Measurements from ENCODE around the gene POLRMT. TPM values are rescaled to one million over a fixed set of nuclear protein-coding genes. Genes with fewer than 3 reads are reported as not detected.
A peak's percentile ranks its signal among the peaks of the same experiment; 100 is the strongest.

Gene POLRMT
- polyA plus RNA-seq, result 62.1 TPM
- long read RNA-seq, donor 1, partial matches to known transcripts, result 0 of 3 reads
- long read RNA-seq, donor 1, other reads (novel, unspliced or antisense), result 0 of 3 reads
- long read RNA-seq, donor 2, transcript POLRMT-207 (4 exons, 469 nt), result major isoform, 5 of 105 reads
- long read RNA-seq, donor 2, transcript POLRMT-202 (21 exons, 3,835 nt), result major isoform, 5 of 105 reads
- long read RNA-seq, donor 2, partial matches to known transcripts, result 95 of 105 reads
- long read RNA-seq, donor 2, other reads (novel, unspliced or antisense), result 0 of 105 reads
- long read RNA-seq, donor 3, result 0 reads
- long read RNA-seq, donor 4, result 0 reads
- long read RNA-seq, donor 5, partial matches to known transcripts, result 18 of 21 reads
- long read RNA-seq, donor 5, other reads (novel, unspliced or antisense), result 0 of 21 reads
- long read RNA-seq, donor 6, partial matches to known transcripts, result 5 of 8 reads
- long read RNA-seq, donor 6, other reads (novel, unspliced or antisense), result 0 of 8 reads
- long read RNA-seq, donor 7, partial matches to known transcripts, result 0 of 1 reads
- long read RNA-seq, donor 7, other reads (novel, unspliced or antisense), result 0 of 1 reads
- long read RNA-seq, donor 8, partial matches to known transcripts, result 7 of 15 reads
- long read RNA-seq, donor 8, other reads (novel, unspliced or antisense), result 0 of 15 reads
- long read RNA-seq, donor 9, partial matches to known transcripts, result 0 of 5 reads
- long read RNA-seq, donor 9, other reads (novel, unspliced or antisense), result 0 of 5 reads
- long read RNA-seq, donor 10, transcript POLRMT-202 (21 exons, 3,835 nt), result major isoform, 6 of 9 reads
- long read RNA-seq, donor 10, partial matches to known transcripts, result 0 of 9 reads
- long read RNA-seq, donor 10, other reads (novel, unspliced or antisense), result 0 of 9 reads
- long read RNA-seq, donor 11, partial matches to known transcripts, result 0 of 1 reads
- long read RNA-seq, donor 11, other reads (novel, unspliced or antisense), result 0 of 1 reads

DNA sequence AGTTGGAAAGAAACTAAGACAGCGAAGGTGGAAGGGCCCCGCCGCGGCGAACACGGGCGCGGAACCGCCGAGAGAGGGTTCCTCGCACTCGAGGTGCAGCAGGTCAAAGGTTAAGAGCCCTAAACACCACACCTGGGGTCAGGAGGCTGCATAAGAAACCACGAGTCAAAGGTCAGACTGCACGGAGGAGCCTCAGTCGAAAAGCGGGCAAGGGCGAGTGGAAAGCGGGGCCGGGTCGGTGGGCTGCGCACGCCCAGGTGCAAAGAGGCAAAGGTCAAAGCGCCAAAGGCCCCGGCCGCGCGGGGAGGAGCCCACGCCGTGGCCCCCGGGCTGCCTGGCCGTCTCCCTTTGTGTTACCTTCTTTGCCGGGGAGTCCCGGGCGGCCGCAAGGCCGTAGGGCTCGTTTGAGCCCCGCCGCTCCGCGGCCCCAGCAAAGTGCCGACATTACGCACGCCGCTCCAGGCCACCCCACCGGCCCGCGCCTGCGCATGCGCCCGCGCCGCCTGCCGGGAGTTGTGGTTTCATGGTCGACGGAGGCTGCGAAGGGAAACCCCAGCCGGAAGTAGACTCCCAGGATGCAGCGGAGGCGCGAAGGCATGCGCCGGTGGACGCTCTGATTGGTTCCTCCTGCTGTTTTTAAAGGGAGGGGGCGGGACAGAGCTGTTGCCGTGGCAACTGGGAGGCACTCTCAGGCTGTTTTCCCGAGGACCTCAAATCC is at the start of gene POLRMT:
Gene POLRMT (minus strand): TSS at position 470 of the 718 bp plus-strand sequence. CDS start 25 bp downstream, at position 445.
- DNase-seq, result peak; percentile 98 to 99
- H3K4me1 ChIP-seq (ENCODE audit: control insufficient read depth, insufficient read depth, low read length), result peaks cover 17% of the 10 kb centered on the region
- H3K4me3 ChIP-seq (ENCODE audit: low read length), result peak within 1 kb of the TSS; percentile 99
- WGBS (ENCODE audit: insufficient coverage, low lambda C conversion rate), result no CpG with 5 or more reads among the region's 67 CpGs
- peaks cover 3% of the 10 kb centered on the region for H3K9me3 ChIP-seq (ENCODE audit: control insufficient read depth, low read depth, low read length)
- peaks cover 4% of the 10 kb centered on the region for H3K27me3 ChIP-seq (ENCODE audit: control insufficient read depth, insufficient read depth, low read length)
- H3K36me3 ChIP-seq (ENCODE audit: control insufficient read depth, insufficient read depth, low read length), result peaks cover 24% of the 10 kb centered on the region
- peak within 1 kb of the TSS; percentile 96 for H3K27ac ChIP-seq (ENCODE audit: low read length)

GRCh38 chr19:682678-683320 is 49.5 kb upstream of the POLRMT start:
- WGBS (ENCODE audit: insufficient coverage, low lambda C conversion rate), result no CpG with 5 or more reads among the region's 25 CpGs
- H3K27ac ChIP-seq (ENCODE audit: low read length), result no peak overlapping the region
- no peaks in the 10 kb centered on the region for H3K36me3 ChIP-seq (ENCODE audit: control insufficient read depth, insufficient read depth, low read length)

GRCh38 chr19:681029-682019 is 48.0 kb upstream of the POLRMT start:
- Histone ChIP-seq H3K4me3 (ENCODE audit: low read length) (peak overlapping the region; percentile 64), H3K4me1 (ENCODE audit: control insufficient read depth, insufficient read depth, low read length) (peaks cover 23% of the 10 kb centered on the region), H3K27me3 (ENCODE audit: control insufficient read depth, insufficient read depth, low read length) (peaks cover 5% of the 10 kb centered on the region), H3K27ac (ENCODE audit: low read length) (peak overlapping the region; percentile 89), H3K9me3 (ENCODE audit: control insufficient read depth, low read depth, low read length) (peaks cover 14% of the 10 kb centered on the region), H3K36me3 (ENCODE audit: control insufficient read depth, insufficient read depth, low read length) (no peaks in the 10 kb centered on the region)
- peak in 1 of 2 donors; percentile 86 for DNase-seq
- WGBS (ENCODE audit: insufficient coverage, low lambda C conversion rate), result no CpG with 5 or more reads among the region's 54 CpGs

More at GRCh38 chr19:682678-683320, 49.5 kb upstream of the POLRMT start:
- no peak for DNase-seq
- Histone ChIP-seq H3K4me3 (ENCODE audit: low read length) (no peak overlapping the region), H3K4me1 (ENCODE audit: control insufficient read depth, insufficient read depth, low read length) (peaks cover 15% of the 10 kb centered on the region), H3K27me3 (ENCODE audit: control insufficient read depth, insufficient read depth, low read length) (no peaks in the 10 kb centered on the region), H3K9me3 (ENCODE audit: control insufficient read depth, low read depth, low read length) (peaks cover 14% of the 10 kb centered on the region)

GRCh38 chr19:680287-681028 is 47.1 kb upstream of the POLRMT start:
- peak; percentile 98 for DNase-seq
- peak overlapping the region; percentile 92 for H3K27ac ChIP-seq (ENCODE audit: low read length)
- no peaks in the 10 kb centered on the region for H3K36me3 ChIP-seq (ENCODE audit: control insufficient read depth, insufficient read depth, low read length)
- peaks cover 16% of the 10 kb centered on the region for H3K9me3 ChIP-seq (ENCODE audit: control insufficient read depth, low read depth, low read length)
- H3K27me3 ChIP-seq (ENCODE audit: control insufficient read depth, insufficient read depth, low read length), result peaks cover 5% of the 10 kb centered on the region
- WGBS (ENCODE audit: insufficient coverage, low lambda C conversion rate), result no CpG with 5 or more reads among the region's 70 CpGs
- peaks cover 29% of the 10 kb centered on the region for H3K4me1 ChIP-seq (ENCODE audit: control insufficient read depth, insufficient read depth, low read length)
- H3K4me3 ChIP-seq (ENCODE audit: low read length), result peak overlapping the region; percentile 64

DNA sequence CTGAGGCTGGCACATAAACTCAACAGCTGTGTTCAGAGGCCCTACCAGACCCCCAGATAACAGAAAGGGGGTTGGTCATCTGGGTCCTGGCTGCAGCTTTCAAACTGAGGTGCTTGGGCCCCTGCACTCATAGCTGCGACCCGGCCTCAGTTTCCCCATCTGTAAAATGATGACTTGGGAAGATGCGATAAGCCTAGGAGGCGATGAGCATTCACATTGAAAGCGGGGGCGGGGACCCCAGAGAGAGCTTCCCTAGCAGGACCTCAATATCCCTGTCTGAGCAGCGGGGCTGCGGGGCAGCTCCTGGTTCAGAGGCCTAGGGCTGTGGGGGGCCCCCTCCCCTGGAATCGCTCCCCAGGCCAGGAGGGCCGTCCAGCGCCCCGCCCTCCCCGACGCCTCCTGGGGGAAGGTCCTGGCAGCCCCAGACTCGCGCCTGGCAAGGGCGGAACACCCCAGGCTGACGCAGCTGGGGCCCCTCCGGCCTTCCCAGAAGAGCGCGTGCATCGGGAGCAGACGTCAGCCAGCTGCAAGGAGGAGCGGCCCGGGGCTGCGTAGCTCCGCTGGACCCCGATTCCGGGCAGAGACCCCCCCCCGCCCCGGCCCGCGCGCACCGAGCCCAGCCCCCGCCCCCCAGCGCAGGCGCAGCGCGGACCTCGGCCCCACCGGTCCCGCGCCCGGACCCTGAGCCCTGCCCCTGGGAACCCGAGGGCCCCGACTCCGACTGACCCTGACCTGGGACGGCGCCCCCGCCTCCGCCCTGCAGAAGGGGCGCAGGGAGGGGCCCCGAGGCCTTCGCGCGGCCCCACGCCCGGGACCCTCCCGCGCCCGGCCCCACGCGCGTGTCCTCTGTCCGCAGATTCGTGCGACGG is 46.3 kb upstream of the POLRMT start:
- Histone ChIP-seq H3K36me3 (ENCODE audit: control insufficient read depth, insufficient read depth, low read length) (no peaks in the 10 kb centered on the region), H3K27me3 (ENCODE audit: control insufficient read depth, insufficient read depth, low read length) (peaks cover 5% of the 10 kb centered on the region), H3K27ac (ENCODE audit: low read length) (peak overlapping the region; percentile 92), H3K4me3 (ENCODE audit: low read length) (peak overlapping the region; percentile 50), H3K9me3 (ENCODE audit: control insufficient read depth, low read depth, low read length) (peaks cover 16% of the 10 kb centered on the region), H3K4me1 (ENCODE audit: control insufficient read depth, insufficient read depth, low read length) (peaks cover 37% of the 10 kb centered on the region)
- peak; percentile 87 to 90 for DNase-seq
- WGBS (ENCODE audit: insufficient coverage, low lambda C conversion rate), result no CpG with 5 or more reads among the region's 69 CpGs

GRCh38 chr19:678791-679388 is 45.6 kb upstream of the POLRMT start:
- Histone ChIP-seq H3K4me1 (ENCODE audit: control insufficient read depth, insufficient read depth, low read length) (peaks cover 37% of the 10 kb centered on the region), H3K27ac (ENCODE audit: low read length) (peak overlapping the region; percentile 92), H3K4me3 (ENCODE audit: low read length) (peak overlapping the region; percentile 50), H3K27me3 (ENCODE audit: control insufficient read depth, insufficient read depth, low read length) (peaks cover 5% of the 10 kb centered on the region), H3K36me3 (ENCODE audit: control insufficient read depth, insufficient read depth, low read length) (no peaks in the 10 kb centered on the region), H3K9me3 (ENCODE audit: control insufficient read depth, low read depth, low read length) (peaks cover 16% of the 10 kb centered on the region)
- WGBS (ENCODE audit: insufficient coverage, low lambda C conversion rate), result no CpG with 5 or more reads among the region's 16 CpGs
- DNase-seq, result no peak

GRCh38 chr19:677601-678436 is 44.5 kb upstream of the POLRMT start:
- H3K36me3 ChIP-seq (ENCODE audit: control insufficient read depth, insufficient read depth, low read length), result no peaks in the 10 kb centered on the region
- no peak overlapping the region for H3K27ac ChIP-seq (ENCODE audit: low read length)
- peaks cover 16% of the 10 kb centered on the region for H3K9me3 ChIP-seq (ENCODE audit: control insufficient read depth, low read depth, low read length)
- no peak for DNase-seq
- H3K4me1 ChIP-seq (ENCODE audit: control insufficient read depth, insufficient read depth, low read length), result peaks cover 37% of the 10 kb centered on the region
- H3K4me3 ChIP-seq (ENCODE audit: low read length), result no peak overlapping the region
- no CpG with 5 or more reads among the region's 22 CpGs for WGBS (ENCODE audit: insufficient coverage, low lambda C conversion rate)
- peaks cover 5% of the 10 kb centered on the region for H3K27me3 ChIP-seq (ENCODE audit: control insufficient read depth, insufficient read depth, low read length)

All from large intestine (tissue), 12 donors.